ENCODE measurements around the gene TOGARAM2. TPM values are rescaled to one million over a fixed set of nuclear protein-coding genes. Genes with fewer than 3 reads are reported as not detected.

TOGARAM2 gene
- total RNA-seq, 2 experiments from 2014 or later: 2.7 to 3.3 TPM

DNA sequence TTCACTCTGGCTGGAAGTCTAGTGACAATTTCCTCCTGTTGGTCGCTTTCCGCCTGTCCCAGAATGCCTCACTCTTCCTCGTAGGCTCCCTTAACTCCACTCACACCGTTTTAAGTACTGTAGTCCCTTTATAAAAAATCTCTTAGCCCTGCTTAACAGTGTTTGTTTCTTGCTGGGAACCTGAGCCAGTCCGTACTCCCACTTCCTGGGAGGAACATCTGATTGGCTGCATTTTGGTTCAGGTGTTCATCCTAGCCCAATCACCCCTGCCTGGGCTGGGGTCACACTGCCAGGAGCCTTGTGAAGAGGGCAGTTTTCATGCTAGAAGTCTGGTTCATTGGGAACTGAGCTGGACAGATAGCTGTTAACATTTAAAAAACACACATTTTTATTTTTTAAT lies 25.6 kb upstream of the TOGARAM2 start:
- no peak for DNase-seq
- Mint-ChIP-seq H3K27ac (no peak overlapping the region), H3K36me3 (ENCODE audit: low read depth) (no peaks in the 10 kb centered on the region), H3K9me3 (ENCODE audit: low read depth) (no peaks in the 10 kb centered on the region), H3K27me3 (no peaks in the 10 kb centered on the region), H3K4me3 (no peak overlapping the region), H3K4me1 (peaks cover 3% of the 10 kb centered on the region)
- ChIA-PET POLR2A (no interaction called here), CTCF (interaction anchor here (0.5 to 0.7 kb wide), 3 partner anchors 93 to 182 kb away, joined by 3 to 4 read pairs (median 3); no protein-coding TSS in a partner anchor)
- no peak for ATAC-seq
- intact Hi-C loops (cut with DNase I, micrococcal nuclease): loop anchor here (5.0 to 10.0 kb wide), 4 partner anchors 57 to 1117 kb away; partner anchors contain the start of gene CLIP4 (in 1 of the 2)

DNA sequence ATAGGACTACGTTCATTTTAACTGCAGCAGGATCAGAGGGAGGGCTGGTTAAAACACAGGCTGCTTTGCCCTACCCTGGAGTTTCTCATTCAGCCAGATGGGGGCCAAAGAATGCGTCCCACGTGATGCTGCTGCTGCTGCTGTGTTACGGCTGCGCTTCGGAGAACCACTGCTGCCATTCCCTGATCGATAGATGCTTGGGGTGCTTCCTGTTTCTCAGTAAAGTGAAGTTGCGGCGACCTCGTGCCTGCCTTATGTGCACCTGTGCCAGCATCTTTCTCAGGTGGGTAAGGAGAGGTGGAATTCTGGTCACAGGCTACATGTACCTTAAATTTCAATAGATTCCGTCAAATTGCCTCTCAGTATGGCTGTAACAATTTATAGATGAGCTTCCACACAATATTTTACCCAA lies 24.7 kb upstream of the TOGARAM2 start:
- Mint-ChIP-seq H3K27ac (no peak overlapping the region), H3K4me1 (peaks cover 3% of the 10 kb centered on the region), H3K4me3 (no peak overlapping the region), H3K27me3 (no peaks in the 10 kb centered on the region), H3K36me3 (ENCODE audit: low read depth) (no peaks in the 10 kb centered on the region), H3K9me3 (ENCODE audit: low read depth) (no peaks in the 10 kb centered on the region)
- ATAC-seq (no peak), DNase-seq (no peak)
- intact Hi-C loops (cut with DNase I, micrococcal nuclease): loop anchor here (5.0 to 10.0 kb wide), 4 partner anchors 56 to 1116 kb away; partner anchors contain the start of gene CLIP4 (in 1 of the 2)
- ChIA-PET CTCF (interaction anchor here (0.6 to 0.8 kb wide), 2 partner anchors 71 to 387 kb away, joined by 3 read pairs; no protein-coding TSS in a partner anchor), POLR2A (no interaction called here)

DNA sequence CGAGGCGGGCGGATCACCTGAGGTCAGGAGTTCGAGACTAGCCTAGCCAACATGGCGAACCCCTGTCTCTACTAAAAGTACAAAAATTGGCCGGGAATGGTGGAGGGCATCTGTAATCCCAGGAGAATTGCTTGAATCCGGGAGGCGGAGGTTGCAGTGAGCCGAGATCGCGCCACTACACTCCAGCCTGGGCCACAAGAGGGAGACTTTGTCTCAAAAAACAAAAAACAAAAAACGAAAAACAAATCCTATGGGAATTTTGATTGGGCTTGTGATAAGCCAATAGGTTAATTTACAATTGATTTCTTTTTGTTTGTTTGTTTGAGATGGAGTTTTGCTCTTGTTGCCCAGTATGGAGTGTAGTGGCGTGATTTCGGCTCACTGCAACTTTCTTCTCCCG lies 24.2 kb upstream of the TOGARAM2 start:
- Mint-ChIP-seq H3K27ac (no peak overlapping the region), H3K4me1 (peaks cover 3% of the 10 kb centered on the region), H3K4me3 (no peak overlapping the region), H3K27me3 (no peaks in the 10 kb centered on the region), H3K36me3 (ENCODE audit: low read depth) (no peaks in the 10 kb centered on the region), H3K9me3 (ENCODE audit: low read depth) (no peaks in the 10 kb centered on the region)
- intact Hi-C loops (cut with DNase I, micrococcal nuclease): loop anchor here (5.0 to 10.0 kb wide), 4 partner anchors 55 to 1115 kb away; partner anchors contain the start of gene CLIP4 (in 1 of the 2)
- POLR2A ChIA-PET: no interaction called here
- DNase-seq (no peak), ATAC-seq (no peak)
- CTCF ChIA-PET: interaction anchor here (0.6 to 0.8 kb wide), 2 partner anchors 71 to 387 kb away, joined by 3 read pairs; no protein-coding TSS in a partner anchor

DNA sequence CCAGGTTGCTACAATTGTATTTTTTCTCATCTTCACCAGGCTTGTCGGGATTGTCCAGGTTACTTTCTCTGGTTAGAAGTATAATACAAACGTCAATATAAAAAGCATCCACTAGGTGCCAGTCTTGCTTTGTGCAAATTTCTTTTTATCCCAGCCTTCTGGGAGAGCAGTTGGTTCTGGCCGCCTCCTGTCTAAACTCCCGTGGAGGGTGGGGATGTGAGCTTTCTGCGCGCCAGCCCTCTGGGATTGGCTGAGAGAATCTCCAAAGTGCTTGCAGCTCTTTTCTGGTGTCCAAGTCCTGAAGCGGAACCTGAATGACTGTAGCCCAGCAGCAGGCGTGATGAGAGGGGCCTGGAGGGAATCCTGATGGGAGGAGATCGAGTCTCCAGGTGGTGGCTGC lies 22.4 kb upstream of the TOGARAM2 start:
- no peaks in the 10 kb centered on the region for H3K9me3 Mint-ChIP-seq (ENCODE audit: low read depth)
- no peaks in the 10 kb centered on the region for H3K4me1 Mint-ChIP-seq
- intact Hi-C loops (cut with DNase I, micrococcal nuclease): loop anchor here (1.0 to 10.0 kb wide), 8 partner anchors 54 to 1114 kb away; partner anchors contain the start of gene CLIP4 (in 1 of the 2)
- POLR2A ChIA-PET: no interaction called here
- CTCF ChIA-PET: interaction anchor here (0.6 to 1.3 kb wide), 15 partner anchors 10 to 260 kb away, joined by 3 to 5 read pairs (median 3); no protein-coding TSS in a partner anchor
- H3K27me3 Mint-ChIP-seq: no peaks in the 10 kb centered on the region
- H3K27ac Mint-ChIP-seq: no peak overlapping the region
- peak; percentile 50 for DNase-seq
- H3K36me3 Mint-ChIP-seq (ENCODE audit: low read depth): no peaks in the 10 kb centered on the region
- H3K4me3 Mint-ChIP-seq: no peak overlapping the region
- peak; percentile 80 for ATAC-seq

DNA sequence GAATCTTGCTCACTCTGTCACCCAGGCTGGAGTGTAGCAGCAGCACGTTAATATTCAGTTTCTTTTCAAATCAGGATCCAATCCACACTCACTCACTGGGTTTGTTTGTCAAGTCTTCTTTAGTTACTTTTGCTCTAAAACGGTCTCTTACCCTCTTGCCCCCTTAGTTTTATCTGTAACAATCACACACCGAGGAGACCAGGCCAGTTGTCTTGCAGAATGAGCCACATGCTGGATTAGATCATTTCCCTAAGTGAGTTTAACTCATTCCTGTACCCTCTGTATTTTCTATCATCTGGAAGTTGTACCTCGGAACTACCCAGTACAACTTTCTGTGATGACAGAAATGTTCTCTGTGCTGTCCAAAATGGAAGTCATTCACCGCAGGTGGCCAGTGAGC lies 20.7 kb upstream of the TOGARAM2 start:
- H3K4me3 Mint-ChIP-seq: no peak overlapping the region
- H3K27ac Mint-ChIP-seq: no peak overlapping the region
- H3K4me1 Mint-ChIP-seq: no peaks in the 10 kb centered on the region
- ChIA-PET CTCF (interaction anchor here (0.6 to 1.4 kb wide), 6 partner anchors 9 to 1724 kb away, joined by 3 to 4 read pairs (median 3); no protein-coding TSS in a partner anchor), POLR2A (no interaction called here)
- H3K27me3 Mint-ChIP-seq: no peaks in the 10 kb centered on the region
- no peak for ATAC-seq
- no peak for DNase-seq
- intact Hi-C loops (cut with DNase I, micrococcal nuclease): loop anchor here in 1 of 2 experiments (10.0 kb wide), 1 partner anchor 884 kb away; no protein-coding TSS in a partner anchor
- H3K9me3 Mint-ChIP-seq (ENCODE audit: low read depth): no peaks in the 10 kb centered on the region
- H3K36me3 Mint-ChIP-seq (ENCODE audit: low read depth): no peaks in the 10 kb centered on the region

DNA sequence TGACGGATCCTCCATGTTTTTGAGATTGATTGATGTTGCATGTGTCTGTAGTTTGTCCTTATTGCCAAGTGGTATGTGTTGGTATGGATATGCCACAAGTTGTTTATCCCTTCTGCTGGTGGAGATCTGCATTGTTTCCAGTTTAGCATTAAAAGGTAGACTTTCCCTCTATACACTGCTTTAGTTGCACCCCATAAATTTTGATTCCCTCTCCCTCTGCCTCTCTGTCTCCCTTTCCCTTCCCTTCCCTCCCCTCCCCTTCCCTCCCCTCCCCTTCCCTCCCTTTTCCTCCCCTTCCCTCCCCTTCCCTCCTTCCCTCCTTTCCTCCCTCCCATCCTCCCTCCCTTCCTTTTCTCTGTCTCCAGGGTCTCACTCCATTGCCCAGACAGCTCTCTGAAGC lies 18.6 kb upstream of the TOGARAM2 start:
- ChIA-PET CTCF (interaction anchor here (0.7 to 1.3 kb wide), 2 partner anchors 99 to 245 kb away, joined by 3 to 4 read pairs; no protein-coding TSS in a partner anchor), POLR2A (no interaction called here)
- Mint-ChIP-seq H3K9me3 (ENCODE audit: low read depth) (no peaks in the 10 kb centered on the region), H3K27me3 (no peaks in the 10 kb centered on the region), H3K4me1 (no peaks in the 10 kb centered on the region), H3K4me3 (no peak overlapping the region), H3K36me3 (ENCODE audit: low read depth) (no peaks in the 10 kb centered on the region), H3K27ac (no peak overlapping the region)
- ATAC-seq: no peak
- no peak for DNase-seq
- intact Hi-C loops (cut with DNase I, micrococcal nuclease): loop anchor here in 1 of 2 experiments (10.0 kb wide), 1 partner anchor 882 kb away; no protein-coding TSS in a partner anchor

DNA sequence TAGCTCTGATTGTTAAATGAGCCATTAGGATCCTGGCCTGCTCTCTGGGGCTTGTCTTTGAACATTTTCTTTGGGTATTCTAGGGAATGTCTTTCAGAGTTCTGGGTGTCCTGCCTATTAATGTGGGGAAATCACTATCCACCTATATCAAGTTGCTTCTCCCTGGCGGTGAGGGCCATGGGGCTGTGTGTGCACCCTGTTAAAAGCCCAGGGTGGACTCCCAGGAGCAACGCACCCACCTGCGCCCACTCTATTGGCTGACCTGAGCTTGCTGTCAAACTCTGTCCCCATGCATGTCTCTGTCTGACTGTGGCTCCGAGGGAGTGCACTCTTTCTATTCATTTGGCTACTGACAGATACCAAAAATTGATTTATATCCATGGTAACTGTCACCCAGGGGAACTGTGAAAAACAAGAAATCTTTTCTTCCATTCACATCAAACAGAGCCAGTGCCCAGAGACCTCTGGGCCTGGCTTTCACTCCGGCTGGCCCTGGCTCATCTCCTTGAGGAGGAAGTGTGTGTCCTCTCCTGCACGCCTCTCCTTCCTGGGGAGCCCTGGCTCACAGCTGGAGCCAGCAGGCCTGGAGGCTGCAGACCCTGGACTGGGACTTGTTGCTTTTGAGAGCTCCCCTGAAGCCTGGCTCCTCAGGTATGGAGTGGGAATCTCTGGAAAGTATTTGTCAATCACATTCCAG lies 10.5 kb upstream of the TOGARAM2 start:
- CTCF ChIA-PET: interaction anchor here (0.6 kb wide), 1 partner anchor 17 kb away, joined by 3 read pairs; no protein-coding TSS in a partner anchor

DNA sequence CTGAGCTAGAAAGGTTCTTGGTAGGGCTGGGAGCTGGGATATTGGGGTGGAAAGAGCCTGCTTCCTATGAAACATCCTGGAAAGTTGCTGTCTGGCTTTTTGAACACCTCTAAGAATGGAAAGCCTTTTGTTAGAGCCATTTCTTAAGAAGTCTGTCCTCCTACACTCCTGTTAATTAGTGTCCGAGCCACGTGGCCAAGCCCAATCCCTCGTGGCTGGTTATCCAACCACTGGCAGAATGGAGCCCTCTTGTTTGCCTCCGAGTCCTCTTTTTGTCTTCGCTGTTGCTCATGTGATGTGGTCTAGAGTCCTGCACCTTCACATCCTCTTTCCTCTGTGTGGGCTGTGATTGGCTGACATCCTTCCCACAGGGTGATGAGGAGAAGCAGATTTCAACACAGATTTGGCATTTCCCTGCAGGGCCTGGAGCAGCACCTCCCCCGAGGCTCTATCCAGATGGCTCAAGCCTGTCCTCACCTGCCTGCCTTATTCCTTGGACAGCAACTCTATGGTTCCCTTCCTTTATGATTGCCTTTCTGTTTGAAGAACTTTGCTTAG lies 8.2 kb upstream of the TOGARAM2 start:
- H3K36me3 Mint-ChIP-seq (ENCODE audit: low read depth): no peaks in the 10 kb centered on the region
- ATAC-seq (peak; percentile 23), DNase-seq (no peak)
- intact Hi-C loops (cut with DNase I, micrococcal nuclease): no loop called here
- no peaks in the 10 kb centered on the region for H3K27me3 Mint-ChIP-seq
- H3K4me1 Mint-ChIP-seq: peaks cover 8% of the 10 kb centered on the region
- POLR2A ChIA-PET: no interaction called here
- H3K9me3 Mint-ChIP-seq (ENCODE audit: low read depth): no peaks in the 10 kb centered on the region
- H3K27ac Mint-ChIP-seq: no peak overlapping the region
- no peak overlapping the region for H3K4me3 Mint-ChIP-seq
- CTCF ChIA-PET: no interaction called here

More for the DNA sequence above, 10.5 kb upstream of the TOGARAM2 start:
- POLR2A ChIA-PET: no interaction called here
- no peak for DNase-seq
- peaks cover 8% of the 10 kb centered on the region for H3K4me1 Mint-ChIP-seq
- H3K27ac Mint-ChIP-seq: no peak overlapping the region
- no peaks in the 10 kb centered on the region for H3K27me3 Mint-ChIP-seq
- H3K36me3 Mint-ChIP-seq (ENCODE audit: low read depth): no peaks in the 10 kb centered on the region
- no peak overlapping the region for H3K4me3 Mint-ChIP-seq
- no peaks in the 10 kb centered on the region for H3K9me3 Mint-ChIP-seq (ENCODE audit: low read depth)
- ATAC-seq: no peak
- intact Hi-C loops (cut with DNase I, micrococcal nuclease): no loop called here

DNA sequence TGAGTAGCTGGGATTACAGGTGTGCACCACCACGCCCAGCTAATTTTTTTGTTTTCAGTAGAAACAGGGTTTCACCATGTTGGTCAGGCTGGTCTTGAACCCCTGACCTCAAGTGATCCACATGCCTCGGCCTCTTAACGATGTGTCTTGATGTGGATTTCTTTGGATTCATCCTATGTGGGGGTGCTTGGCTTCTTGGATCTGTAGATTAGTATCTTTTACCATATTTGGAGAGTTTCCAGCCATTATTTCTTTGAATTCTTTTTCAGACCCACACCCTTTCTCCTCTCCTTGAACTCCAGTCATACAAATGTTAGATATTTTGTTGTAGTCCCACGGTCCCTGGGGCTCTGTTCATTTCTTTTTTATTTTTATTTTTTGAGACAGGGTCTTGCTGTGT lies 6.8 kb upstream of the TOGARAM2 start:
- Mint-ChIP-seq H3K27ac (no peak overlapping the region), H3K9me3 (ENCODE audit: low read depth) (no peaks in the 10 kb centered on the region), H3K4me3 (no peak overlapping the region), H3K36me3 (ENCODE audit: low read depth) (no peaks in the 10 kb centered on the region), H3K27me3 (no peaks in the 10 kb centered on the region), H3K4me1 (peaks cover 8% of the 10 kb centered on the region)
- ATAC-seq (no peak), DNase-seq (no peak)
- ChIA-PET CTCF (no interaction called here), POLR2A (no interaction called here)
- intact Hi-C loops (cut with DNase I, micrococcal nuclease): no loop called here

DNA sequence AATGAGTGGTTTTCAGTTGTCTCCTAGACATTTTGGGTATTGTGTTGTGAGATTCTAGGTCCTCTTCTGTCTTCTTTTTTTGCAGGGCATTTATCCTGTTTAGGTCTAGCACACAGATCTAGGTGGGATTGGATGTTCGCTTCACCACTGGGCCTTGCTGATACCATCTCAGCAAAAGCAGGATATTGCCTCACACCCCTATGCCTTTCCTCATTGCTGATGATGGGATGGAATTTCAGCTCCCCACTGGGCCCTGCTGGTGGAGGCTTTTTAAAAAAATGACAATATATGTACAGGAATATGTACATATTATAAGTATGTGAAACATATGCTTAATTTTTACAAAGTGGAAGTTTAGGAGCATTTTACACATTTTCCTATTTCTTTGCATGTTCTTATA lies 5.4 kb upstream of the TOGARAM2 start:
- H3K27me3 Mint-ChIP-seq: no peaks in the 10 kb centered on the region
- H3K27ac Mint-ChIP-seq: no peak overlapping the region
- ATAC-seq (no peak), DNase-seq (no peak)
- H3K4me1 Mint-ChIP-seq: peaks cover 8% of the 10 kb centered on the region
- H3K36me3 Mint-ChIP-seq (ENCODE audit: low read depth): no peaks in the 10 kb centered on the region
- H3K9me3 Mint-ChIP-seq (ENCODE audit: low read depth): no peaks in the 10 kb centered on the region
- ChIA-PET CTCF (no interaction called here), POLR2A (no interaction called here)
- intact Hi-C loops (cut with DNase I, micrococcal nuclease): no loop called here
- H3K4me3 Mint-ChIP-seq: no peak overlapping the region

DNA sequence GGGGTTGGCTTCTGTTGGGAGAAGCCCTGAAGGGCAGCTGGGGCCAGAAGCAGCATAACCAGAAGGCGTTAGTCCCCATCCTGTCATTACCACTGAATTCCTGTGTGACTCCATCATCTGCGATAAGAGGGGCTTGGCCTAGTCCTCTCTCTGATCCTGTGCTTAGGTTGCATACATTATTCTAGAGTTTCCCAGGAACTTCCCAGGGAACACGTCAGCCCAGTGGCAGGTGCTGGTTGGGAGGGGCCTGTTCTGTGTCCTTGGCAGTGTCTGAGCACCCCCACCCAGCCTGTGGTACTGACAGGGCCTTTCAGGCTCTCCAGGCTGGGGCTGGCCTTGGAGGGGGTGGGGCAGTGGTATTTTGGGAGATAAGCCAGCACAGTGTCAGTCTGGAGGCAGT lies 4.5 kb upstream of the TOGARAM2 start:
- Mint-ChIP-seq H3K36me3 (ENCODE audit: low read depth) (no peaks in the 10 kb centered on the region), H3K27me3 (no peaks in the 10 kb centered on the region), H3K4me3 (no peak overlapping the region), H3K4me1 (peaks cover 8% of the 10 kb centered on the region), H3K9me3 (ENCODE audit: low read depth) (no peaks in the 10 kb centered on the region), H3K27ac (no peak overlapping the region)
- ChIA-PET CTCF (no interaction called here), POLR2A (no interaction called here)
- no peak for DNase-seq
- ATAC-seq: no peak
- intact Hi-C loops (cut with DNase I, micrococcal nuclease): no loop called here

Measured in activated CD4-positive, alpha-beta T cell treated with anti-CD3 and anti-CD28 coated beads for 36 hours (primary cell).